ENCODE data around the gene MAP2K2.
A peak's percentile ranks its signal among the peaks of the same experiment; 100 is the strongest.

The MAP2K2 gene

GRCh38 chr19:4097501-4097900 lies 26.4 kb downstream of the MAP2K2 start:
- no peak for DNase-seq

DNA sequence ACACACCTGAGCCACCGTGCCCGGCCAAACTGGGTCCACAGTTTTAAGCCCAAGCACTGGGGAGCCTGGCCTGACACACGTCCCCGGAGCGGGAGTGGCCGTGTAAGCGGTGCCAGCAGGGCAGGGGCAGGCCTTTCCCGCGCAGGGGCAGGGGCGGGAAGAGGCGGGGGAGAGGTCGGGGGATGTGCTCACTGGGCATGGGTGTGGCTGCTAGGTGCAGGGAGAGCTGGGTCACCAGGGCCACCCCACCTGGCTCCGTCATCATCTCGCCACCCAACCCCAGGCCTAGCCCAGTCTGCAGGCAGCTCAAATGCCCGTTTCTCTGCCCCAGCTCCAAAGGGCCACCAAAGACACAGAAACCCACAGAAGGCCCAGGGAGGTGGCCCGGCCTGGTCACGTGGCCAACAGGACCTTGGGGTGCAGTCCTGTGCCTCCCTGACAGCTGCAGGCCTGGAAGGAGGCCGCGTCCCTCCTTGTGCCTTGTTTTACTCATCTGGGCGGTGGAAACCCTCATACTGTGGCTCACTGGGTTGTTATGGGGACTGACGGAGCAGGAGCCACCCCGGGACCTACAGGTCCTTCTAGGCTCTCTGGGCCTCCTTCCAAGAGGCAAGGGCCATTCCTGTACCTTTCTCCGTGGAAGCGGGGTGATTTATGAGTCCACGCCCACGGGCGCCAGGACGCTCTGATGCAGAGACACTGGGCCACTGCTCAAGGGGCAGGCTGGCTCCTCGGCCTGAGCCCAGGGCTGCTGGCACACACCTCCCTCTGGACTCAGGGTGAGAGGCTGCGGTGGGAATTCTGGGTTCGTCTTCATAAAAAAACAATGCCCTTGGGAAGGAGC lies 27.7 kb downstream of the MAP2K2 start:
- DNase-seq = no peak

- DNase-seq = no peak
These were observed 28.5 kb downstream of the MAP2K2 start for GRCh38 chr19:4095488-4095844.

DNA sequence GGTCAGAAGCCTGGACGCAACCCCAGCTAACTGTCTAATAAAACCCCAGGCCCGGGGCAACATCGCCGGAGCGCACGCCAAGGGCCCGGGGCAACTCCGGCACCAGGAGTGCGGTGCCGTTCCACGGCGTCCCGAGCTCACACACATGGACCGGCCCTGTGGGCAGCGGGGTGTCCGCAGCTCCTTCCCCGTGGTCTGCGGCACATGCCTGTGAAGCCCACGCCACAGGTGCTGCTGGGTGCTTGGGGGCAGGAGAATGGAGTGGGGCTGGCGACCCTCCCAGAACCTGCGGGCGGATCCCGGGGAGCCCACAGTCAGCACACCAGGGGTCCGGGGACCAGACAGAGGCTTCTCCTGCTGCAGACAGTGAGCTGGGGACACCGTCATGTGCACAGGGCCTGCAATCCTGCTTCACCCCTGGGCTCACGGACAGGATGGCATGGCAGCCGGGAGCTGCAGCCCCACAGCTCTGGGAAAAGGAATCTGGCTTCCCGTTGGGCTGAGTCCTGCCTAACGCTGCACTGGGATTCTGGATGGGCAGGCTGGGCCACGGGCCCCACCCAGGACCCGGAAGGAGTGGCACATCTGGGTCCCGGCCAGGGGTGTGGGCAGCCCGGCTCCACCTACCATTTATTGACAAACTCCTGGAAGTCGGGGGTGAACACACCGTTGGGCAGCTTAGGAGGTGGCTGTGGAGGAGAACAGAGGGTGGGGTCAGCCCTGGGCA lies 29.0 kb downstream of the MAP2K2 start:
- DNase-seq = no peak

GRCh38 chr19:4094291-4094690 lies 29.6 kb downstream of the MAP2K2 start:
- DNase-seq = no peak

GRCh38 chr19:4093643-4094175 lies 30.2 kb downstream of the MAP2K2 start:
- no peak for DNase-seq

DNA sequence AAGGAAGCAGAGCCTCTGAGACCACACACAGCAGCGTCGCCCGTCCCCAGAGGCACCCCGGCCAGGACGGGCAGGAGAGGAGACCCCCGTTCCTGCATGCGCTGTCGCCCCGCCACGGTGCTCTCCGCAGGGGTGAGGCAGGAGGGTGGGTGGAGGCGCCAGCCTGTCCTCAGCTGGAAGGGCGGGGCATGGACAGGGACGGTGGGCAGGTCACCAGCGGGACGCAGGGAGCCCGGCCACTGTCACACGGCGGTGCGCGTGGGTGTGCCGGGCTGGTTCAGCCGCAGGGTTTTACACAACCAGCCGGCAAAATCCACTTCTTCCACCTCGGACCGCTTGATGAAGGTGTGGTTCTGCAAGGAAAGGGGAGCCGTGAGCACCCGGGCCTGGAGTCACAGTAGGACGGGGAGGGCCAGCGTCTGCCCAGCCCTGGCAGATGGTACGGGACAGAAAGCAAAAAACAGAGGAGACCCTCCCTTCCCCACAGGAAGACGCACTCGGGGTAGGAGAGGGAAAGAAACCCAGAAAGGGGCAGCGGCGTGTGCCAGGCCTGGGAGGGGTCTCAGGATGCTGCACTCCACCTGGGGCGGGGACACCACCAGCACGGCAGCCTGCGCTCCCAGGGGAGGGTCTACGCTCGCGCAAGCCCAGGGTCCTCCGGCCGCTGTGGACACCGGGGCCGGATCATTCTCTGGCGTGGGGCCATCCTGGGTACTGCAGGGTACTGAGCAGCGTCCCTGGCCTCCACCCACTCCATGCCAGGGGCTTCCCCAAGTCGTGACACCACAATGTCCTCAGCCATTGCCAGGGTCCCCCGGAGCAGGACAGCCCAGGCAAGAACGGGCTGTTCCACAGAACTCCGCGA lies 33.3 kb downstream of the MAP2K2 start:
- no peak for DNase-seq

DNA sequence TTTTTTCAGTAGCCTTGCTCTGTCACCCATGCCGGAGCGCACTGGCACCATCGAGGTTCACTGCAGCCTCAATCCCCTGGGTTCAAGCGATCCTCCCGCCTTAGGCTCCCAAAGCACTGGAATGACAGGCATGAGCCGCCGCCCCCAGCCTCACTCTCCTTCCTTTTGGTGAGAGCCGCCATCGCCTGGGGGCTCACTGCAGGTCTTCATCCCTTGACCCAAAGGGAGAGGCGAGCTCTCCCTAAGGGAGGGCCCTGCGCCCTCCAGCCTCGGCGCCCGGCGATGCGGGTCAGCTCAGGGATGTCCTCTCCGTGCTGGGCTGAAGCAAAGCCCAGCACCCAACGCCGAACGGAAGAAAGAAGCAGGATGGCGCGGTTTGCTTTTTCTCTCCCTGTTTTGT lies 34.0 kb downstream of the MAP2K2 start:
- no peak for DNase-seq

GRCh38 chr19:4089400-4089908 lies 34.5 kb downstream of the MAP2K2 start:
- peak; percentile 56 for DNase-seq

GRCh38 chr19:4088975-4089374 lies 34.9 kb downstream of the MAP2K2 start:
- DNase-seq = peak; percentile 67

DNA sequence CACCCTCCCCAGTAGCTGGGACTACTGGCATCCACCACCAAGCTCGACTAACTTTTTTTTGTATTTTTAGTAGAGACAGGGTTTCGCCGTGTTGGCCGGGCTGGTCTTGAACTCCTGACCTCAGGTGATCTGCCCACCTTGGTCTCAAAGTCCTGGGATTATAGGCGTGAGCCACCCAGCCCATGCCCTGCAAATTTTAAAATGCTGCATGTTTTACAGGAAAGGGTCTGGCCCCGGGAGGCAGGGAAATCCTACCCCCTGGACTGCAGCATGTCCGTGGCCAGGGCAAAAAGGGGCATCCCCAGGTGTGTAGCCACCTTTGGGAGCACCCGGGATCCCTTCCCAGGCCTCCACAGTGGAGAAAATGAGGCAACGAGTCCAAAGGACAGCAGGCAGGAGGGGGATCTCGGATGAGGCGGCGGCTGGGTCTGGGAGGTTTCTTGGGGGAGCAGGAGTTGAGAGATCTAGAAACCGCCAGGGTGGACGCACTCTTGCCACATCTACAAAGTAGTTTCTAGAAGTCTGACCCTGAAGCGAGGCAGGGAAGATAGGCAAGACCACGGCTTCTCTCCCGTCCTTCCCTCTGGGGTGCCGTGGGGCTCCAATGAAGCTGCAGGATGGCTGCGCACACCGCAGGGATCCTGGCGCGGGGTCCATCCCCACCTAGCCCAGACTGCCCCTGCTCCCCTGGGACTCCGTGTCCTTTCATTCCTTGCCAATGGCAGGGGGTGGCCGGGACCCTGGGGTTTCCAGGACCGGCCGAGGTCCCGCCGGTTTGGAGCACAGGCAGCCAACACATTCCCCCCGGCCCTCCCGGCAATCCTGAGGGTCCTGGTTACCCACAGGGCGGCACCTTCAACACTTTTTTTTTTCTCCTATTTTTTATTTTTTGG lies 35.9 kb downstream of the MAP2K2 start:
- no peak for DNase-seq

DNA sequence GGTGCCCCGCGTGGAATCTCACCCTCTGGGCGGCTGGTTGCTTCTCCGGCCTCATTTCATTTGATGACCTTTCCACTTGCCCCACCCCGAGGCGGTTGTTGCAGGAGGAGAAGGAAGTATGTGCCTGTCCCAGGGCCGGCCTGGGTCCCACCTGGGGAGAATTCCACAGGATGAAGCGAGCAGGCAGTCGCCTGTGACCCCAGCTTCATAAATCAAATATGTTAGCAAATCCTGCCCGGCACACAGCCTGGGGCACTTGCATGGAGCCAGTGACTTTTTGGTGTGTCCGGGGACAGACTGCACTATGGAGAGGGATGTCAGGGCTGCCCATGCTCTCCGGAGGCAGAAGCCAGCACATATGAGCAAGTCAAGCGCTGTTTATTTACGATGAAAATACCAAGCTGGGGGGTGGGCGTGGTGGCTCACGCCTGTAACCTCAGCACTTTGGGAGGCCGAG lies 37.5 kb downstream of the MAP2K2 start:
- DNase-seq = no peak

- no peak for DNase-seq
These were observed 39.4 kb downstream of the MAP2K2 start for GRCh38 chr19:4084547-4084877.

DNA sequence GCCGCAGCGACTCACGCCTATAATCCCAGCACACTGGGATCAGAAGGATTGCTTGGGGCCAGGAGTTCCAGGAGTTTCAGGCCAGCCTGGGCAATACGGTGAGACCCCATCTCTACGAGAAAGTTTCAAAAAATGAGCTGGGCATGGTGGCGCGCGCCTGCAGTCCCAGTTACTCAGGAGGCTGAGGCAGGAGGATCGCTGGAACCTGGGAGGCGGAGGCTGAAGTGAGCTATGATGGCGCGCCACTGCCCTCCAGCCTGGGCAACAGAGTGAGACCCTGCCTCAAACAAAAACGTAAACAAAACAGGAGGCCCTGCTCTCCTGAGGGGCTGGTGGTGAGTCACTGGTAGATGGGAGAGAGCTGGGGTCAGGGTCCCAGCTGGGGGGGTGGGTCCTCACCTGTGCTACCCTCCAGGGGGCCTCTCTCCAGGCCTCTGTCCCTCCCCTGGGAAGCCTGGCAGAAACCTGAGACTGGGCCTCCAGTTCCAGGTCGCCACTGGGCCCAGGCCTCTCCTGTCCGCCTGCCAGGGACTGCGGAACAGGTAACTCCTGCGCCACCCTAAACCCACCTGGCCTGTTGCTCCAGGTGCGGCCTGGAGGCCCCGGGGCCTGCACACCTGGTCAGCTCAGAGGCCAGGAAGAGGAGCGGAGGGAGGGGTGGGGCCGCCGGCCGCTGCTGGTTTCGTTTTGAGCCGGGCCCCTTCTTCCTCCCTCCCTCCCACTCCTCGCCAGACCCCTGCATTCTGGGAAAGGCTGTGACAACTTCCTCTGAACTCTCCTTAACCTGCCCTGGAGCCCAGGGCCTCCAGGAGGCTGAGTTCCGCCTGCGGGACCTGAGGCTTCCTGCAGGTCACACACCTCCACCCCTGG lies 40.0 kb downstream of the MAP2K2 start:
- peak; percentile 45 for DNase-seq

GRCh38 chr19:4082172-4082571 lies 41.8 kb downstream of the MAP2K2 start:
- no peak for DNase-seq

DNA sequence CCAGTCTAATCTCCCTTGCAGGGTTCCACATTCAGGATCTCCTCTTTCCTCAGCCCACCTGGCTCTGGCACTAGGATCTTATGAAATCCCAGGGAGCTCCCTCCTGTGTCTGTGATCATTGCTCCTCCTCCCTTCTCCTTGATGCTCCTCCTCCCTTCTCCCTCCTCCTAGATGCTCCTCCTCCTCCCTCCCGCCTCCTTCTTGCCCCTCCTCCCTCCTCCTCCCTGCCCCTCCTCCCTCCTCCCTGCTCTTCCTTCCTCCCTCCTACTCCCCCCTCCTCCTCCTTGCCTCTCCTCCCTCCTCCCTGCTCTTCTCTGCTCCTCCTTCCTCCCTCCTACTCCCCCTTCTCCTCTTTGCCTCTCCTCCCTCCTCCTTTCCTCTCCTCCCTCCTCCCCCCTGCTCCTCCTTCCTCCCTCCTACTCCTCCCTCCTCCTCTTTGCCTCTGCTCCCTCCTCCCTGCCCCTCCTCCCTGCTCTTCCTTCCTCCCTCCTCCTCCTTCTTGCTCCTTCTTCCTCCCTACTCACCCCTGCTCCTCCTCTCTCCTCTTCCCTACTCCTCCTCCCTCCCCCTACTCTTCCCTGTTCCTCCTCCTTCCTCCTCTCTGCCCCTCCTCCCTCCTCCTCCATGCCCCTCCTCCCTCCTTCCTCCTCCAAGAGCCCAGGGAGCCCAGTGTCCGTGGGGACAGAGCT lies 42.3 kb downstream of the MAP2K2 start:
- no peak for DNase-seq

DNA sequence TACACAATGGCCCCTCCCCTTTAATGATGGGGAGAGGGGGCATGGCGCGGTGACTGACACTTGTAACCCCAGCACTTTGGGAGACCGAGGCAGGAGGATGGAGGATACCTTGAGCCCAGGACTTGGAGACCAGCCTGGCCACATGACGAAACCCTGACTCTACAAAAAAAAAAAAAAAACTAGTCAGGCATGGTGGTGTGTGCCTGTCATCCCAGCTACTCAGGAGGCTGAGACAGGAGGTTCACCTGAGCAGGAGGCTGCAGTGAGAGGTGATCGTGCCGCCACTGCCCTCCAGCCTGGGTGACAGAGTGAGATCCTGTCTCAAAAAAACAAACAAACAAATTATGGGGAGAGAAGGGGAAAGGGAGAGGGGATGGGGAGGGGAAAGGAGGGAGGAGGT lies 43.4 kb downstream of the MAP2K2 start:
- DNase-seq = no peak

- peak; percentile 55 for DNase-seq
These were observed 45.9 kb downstream of the MAP2K2 start for GRCh38 chr19:4077800-4078684.

DNA sequence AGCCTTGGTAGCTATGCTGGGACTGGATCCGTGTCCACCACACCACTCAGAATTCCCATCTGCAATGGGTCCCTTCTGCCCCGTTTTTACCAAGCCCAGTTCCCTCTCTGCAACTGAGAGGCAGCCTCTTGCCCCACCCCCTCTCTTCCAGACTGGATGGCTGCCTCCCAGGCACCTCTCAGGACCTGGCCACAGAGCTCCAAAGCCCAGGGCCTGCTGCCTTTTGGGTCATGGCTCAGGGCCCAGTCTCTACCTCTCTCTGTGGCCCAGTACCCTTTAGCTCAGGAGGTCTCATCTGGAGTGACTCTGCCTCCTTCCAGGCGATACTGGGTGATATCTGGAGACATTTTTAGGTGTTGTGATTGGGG lies 46.9 kb downstream of the MAP2K2 start:
- no peak for DNase-seq

Measured in activated gamma-delta T cell treated with Interleukin-2 at 50 U/mL for 16 hours (primary cell).